ENCODE data around the gene PGAM2.
A peak's percentile ranks its signal among the peaks of the same experiment; 100 is the strongest.

The PGAM2 gene

DNA sequence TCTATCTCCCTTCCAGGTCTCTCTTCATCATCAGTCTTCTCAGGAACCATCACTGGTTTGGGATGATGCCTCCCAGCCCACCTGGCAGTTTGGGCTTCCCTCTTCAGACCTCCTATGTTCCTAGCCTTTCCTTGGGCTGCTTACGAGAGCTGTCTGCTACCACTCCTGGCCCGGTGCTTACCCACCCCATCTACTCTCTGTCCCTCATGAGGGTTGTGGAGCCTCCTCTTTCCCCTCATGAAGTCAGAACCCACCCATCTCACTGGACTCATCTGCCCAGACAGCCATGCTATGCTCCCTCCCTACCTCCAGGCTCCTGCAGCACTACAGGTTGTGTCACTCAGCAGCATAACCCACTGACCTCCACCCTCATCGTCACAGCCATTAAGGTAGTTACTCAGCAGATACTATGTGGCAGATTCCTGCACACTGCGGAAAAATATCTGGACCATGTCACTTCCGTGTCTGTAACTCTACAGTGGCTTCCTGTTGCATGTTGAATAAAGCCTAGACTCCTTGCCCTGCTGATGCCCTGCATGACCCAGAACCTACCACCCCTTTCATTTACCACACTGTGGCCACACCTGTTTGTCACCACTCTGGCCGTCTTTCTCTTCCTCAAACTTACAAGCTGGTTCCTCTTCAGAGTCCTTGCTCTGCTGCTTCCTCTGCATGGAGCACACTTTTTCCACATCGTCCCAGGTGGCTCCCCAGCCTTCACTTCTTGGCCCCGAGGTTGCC is 18.9 kb downstream of the PGAM2 start:
- Histone ChIP-seq H3K4me3 (ENCODE audit: low read length, poor library complexity, severe bottlenecking) (peak overlapping the region; percentile 95), H3K9me2 (replicated peaks; ENCODE audit: low read depth, low read length) (no peaks in the 10 kb centered on the region), H3K4me1 (ENCODE audit: insufficient read depth, low read length, poor library complexity, severe bottlenecking) (peaks cover 36% of the 10 kb centered on the region), H3K36me3 (ENCODE audit: insufficient read depth, low read length) (peaks cover 19% of the 10 kb centered on the region; the same call in 1 of the 2 replicates), H3F3A (ENCODE audit: low read depth) (0 out of 2 replicates have a peak, but pooled peaks cover 3% of the 10 kb centered on the region), H3K9me3 (ENCODE audit: insufficient read depth, low read depth, low read length) (no peaks in the 10 kb centered on the region), H3K27me3 (ENCODE audit: insufficient read depth, low read length, poor library complexity, severe bottlenecking) (no peaks in the 10 kb centered on the region), H3K9ac (ENCODE audit: low read depth, low read length, poor library complexity, severe bottlenecking) (peak overlapping the region; percentile 94), H4K20me1 (ENCODE audit: insufficient read depth, low read length, poor library complexity, severe bottlenecking) (peaks cover 29% of the 10 kb centered on the region), H3K79me2 (ENCODE audit: insufficient read depth, low read length) (peaks cover 65% of the 10 kb centered on the region), H2AFZ (ENCODE audit: low read length) (no peak overlapping the region), H3K4me2 (ENCODE audit: low read depth, low read length, poor library complexity, severe bottlenecking) (peak overlapping the region; percentile 95)
- no peak for TF ChIP-seq EZH2phosphoT487 (IDR thresholded peaks at IDR 0.05; ENCODE audit: borderline replicate concordance)
- TF ChIP-seq, protein P1, sequence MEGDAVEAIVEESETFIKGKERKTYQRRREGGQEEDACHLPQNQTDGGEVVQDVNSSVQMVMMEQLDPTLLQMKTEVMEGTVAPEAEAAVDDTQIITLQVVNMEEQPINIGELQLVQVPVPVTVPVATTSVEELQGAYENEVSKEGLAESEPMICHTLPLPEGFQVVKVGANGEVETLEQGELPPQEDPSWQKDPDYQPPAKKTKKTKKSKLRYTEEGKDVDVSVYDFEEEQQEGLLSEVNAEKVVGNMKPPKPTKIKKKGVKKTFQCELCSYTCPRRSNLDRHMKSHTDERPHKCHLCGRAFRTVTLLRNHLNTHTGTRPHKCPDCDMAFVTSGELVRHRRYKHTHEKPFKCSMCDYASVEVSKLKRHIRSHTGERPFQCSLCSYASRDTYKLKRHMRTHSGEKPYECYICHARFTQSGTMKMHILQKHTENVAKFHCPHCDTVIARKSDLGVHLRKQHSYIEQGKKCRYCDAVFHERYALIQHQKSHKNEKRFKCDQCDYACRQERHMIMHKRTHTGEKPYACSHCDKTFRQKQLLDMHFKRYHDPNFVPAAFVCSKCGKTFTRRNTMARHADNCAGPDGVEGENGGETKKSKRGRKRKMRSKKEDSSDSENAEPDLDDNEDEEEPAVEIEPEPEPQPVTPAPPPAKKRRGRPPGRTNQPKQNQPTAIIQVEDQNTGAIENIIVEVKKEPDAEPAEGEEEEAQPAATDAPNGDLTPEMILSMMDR (conservative IDR thresholded peaks at IDR 0.05; ENCODE audit: low read length) = no peak

DNA sequence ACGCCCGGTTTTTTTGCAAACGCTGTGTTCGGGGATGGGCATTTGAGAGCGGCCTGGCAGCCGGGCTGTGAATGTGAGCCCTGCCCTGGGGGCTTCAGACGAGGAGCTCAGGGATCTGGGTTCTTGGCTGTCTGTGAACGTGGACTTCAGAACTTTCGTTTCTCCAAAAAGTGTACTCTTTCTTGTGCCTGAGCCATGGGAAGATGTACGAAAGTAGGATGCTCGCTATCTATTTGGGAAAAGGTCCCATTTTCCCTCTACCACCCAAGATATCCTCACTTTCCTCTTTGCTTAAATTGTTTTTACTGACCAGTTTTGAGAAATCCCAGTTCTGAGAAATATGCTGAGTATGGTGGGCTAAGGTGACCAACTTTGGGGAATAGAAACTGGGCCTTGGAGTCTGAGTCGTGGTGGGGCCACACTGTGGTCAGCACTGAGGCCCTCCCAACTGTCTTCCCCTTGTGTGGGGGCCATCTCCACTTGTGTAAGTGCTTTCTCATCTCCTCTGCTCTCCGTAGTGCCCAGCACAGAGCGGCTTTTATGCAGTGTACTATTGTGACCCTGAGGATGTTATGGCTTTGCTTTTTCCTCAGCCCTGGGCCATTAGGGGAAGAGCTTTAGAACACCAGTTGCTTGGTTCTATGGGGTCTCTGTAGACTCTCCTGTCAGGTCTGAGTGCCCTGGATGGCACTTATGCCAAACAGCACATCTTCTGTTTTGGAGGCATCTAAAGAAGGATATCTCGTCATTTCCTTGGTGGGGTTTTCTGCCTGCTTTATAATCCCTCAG is 19.9 kb downstream of the PGAM2 start:
- peak overlapping the region; percentile 91 for H2AFZ ChIP-seq (ENCODE audit: low read length)
- H3K9me3 ChIP-seq (ENCODE audit: insufficient read depth, low read depth, low read length) = no peaks in the 10 kb centered on the region
- H3K36me3 ChIP-seq (ENCODE audit: insufficient read depth, low read length) = peaks cover 9% of the 10 kb centered on the region; the same call in 1 of the 2 replicates
- peak overlapping the region; percentile 95 for H3K4me3 ChIP-seq (ENCODE audit: low read length, poor library complexity, severe bottlenecking)
- H3K9ac ChIP-seq (ENCODE audit: low read depth, low read length, poor library complexity, severe bottlenecking) = peak overlapping the region; percentile 94
- peaks cover 25% of the 10 kb centered on the region for H4K20me1 ChIP-seq (ENCODE audit: insufficient read depth, low read length, poor library complexity, severe bottlenecking)
- no peak for TF ChIP-seq EZH2phosphoT487 (IDR thresholded peaks at IDR 0.05; ENCODE audit: borderline replicate concordance)
- TF ChIP-seq, protein P1 (conservative IDR thresholded peaks at IDR 0.05; ENCODE audit: low read length) = no peak
- H3K27me3 ChIP-seq (ENCODE audit: insufficient read depth, low read length, poor library complexity, severe bottlenecking) = no peaks in the 10 kb centered on the region
- H3K4me2 ChIP-seq (ENCODE audit: low read depth, low read length, poor library complexity, severe bottlenecking) = peak overlapping the region; percentile 95
- H3K79me2 ChIP-seq (ENCODE audit: insufficient read depth, low read length) = peaks cover 58% of the 10 kb centered on the region
- peaks cover 36% of the 10 kb centered on the region for H3K4me1 ChIP-seq (ENCODE audit: insufficient read depth, low read length, poor library complexity, severe bottlenecking)
- no peaks in the 10 kb centered on the region for H3K9me2 ChIP-seq (replicated peaks; ENCODE audit: low read depth, low read length)
- 0 out of 2 replicates have a peak, but pooled peaks cover 3% of the 10 kb centered on the region for H3F3A ChIP-seq (ENCODE audit: low read depth)

DNA sequence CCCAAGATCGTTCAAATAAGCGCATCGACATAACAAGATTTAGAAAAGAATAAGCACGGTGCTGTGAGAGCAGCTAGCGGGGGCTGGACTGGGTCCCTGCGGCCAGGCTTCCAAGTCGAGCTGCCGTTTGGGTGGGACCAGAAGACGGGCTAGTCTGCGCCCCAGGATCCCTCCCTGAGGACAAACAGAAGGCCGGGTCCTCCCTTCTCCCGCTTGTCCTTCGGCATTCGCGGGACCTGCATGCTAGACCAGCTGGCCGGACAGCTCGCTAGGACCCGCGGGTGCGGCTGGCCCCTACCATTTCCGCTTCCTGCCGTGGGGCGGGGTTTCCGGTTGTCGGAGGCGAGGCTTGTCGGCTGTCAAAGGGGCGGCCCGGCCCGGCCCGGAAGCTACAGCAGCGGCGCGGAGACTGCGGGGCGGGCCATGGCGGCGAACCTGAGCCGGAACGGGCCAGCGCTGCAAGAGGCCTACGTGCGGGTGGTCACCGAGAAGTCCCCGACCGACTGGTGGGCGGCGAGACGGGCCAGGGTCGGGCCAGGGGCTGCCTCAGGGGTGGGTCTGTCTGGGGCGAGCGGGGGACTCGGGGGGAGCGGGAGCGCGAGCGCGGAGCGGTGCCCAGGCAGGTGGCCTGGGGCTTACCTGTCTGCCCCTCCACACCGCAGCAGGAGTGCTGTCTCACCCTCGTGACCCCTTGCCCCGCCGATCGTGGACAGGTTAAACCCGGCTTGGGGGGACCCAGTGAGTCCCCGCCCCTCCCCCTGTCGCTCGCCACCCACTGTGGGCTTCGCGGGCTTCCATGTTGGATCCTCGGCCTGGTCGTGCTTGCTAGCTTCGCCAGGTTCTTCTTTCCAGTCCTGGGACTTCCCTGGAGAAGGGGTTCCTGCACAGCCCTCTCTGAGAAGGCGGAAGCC is 20.8 kb downstream of the PGAM2 start, which contains the start of gene DBNL:
TSS of gene DBNL (plus strand) at position 388 of the 911 bp plus-strand sequence. CDS start at position 424, 36 bp downstream.
- H3K36me3 ChIP-seq (ENCODE audit: insufficient read depth, low read length) = peaks cover under 1% of the 10 kb centered on the region; the same call in 1 of the 2 replicates
- no peaks in the 10 kb centered on the region for H3K27me3 ChIP-seq (ENCODE audit: insufficient read depth, low read length, poor library complexity, severe bottlenecking)
- no peaks in the 10 kb centered on the region for H3K9me3 ChIP-seq (ENCODE audit: insufficient read depth, low read depth, low read length)
- peaks cover 36% of the 10 kb centered on the region for H3K4me1 ChIP-seq (ENCODE audit: insufficient read depth, low read length, poor library complexity, severe bottlenecking)
- 0 out of 2 replicates have a peak, but pooled peaks cover 3% of the 10 kb centered on the region for H3F3A ChIP-seq (ENCODE audit: low read depth)
- no peaks in the 10 kb centered on the region for H3K9me2 ChIP-seq (replicated peaks; ENCODE audit: low read depth, low read length)
- TF ChIP-seq, protein P1 (conservative IDR thresholded peaks at IDR 0.05; ENCODE audit: low read length) = no peak
- no peak for TF ChIP-seq EZH2phosphoT487 (IDR thresholded peaks at IDR 0.05; ENCODE audit: borderline replicate concordance)
- peaks cover 21% of the 10 kb centered on the region for H4K20me1 ChIP-seq (ENCODE audit: insufficient read depth, low read length, poor library complexity, severe bottlenecking)
- peak within 1 kb of the TSS; percentile 95 for H3K4me3 ChIP-seq (ENCODE audit: low read length, poor library complexity, severe bottlenecking)
- peak within 1 kb of the TSS; percentile 91 for H2AFZ ChIP-seq (ENCODE audit: low read length)
- H3K4me2 ChIP-seq (ENCODE audit: low read depth, low read length, poor library complexity, severe bottlenecking) = peak within 1 kb of the TSS; percentile 96
- H3K79me2 ChIP-seq (ENCODE audit: insufficient read depth, low read length) = peaks cover 50% of the 10 kb centered on the region
- peak within 1 kb of the TSS; percentile 94 for H3K9ac ChIP-seq (ENCODE audit: low read depth, low read length, poor library complexity, severe bottlenecking)
